Adrenal gland (tissue), 5 donors: ENCODE data around the gene PPM1M.

Source experiments
- CTCF ChIP-seq, 6 experiments: fragments of 450-650 bp in 4 of 6; fragments of 200-600 bp in 2 of 6; sonication (generic) in 1 of 6; IDR thresholded peaks; 1 replicate in 5 of 6; 2 replicates in 1 of 6; pipeline versions ENCODE4 v1.5.1 to v1.8.0; 2016 to 2021; ENCODE audit warnings: antibody characterized with exemption in 6 of 6, mild to moderate bottlenecking in 2 of 6, moderate library complexity in 1 of 6
- POLR2A ChIP-seq, 2 donors: fragments of 450-650 bp; IDR thresholded peaks; one replicate each; pipeline ENCODE4 v1.6.1; 2017; ENCODE audit warnings: antibody characterized with exemption in 2 of 2, mild to moderate bottlenecking in 2 of 2, moderate library complexity in 1 of 2
- donor health status: DM: no; HTN: no; CAD: no.

GRCh38 chr3:52289338-52289746 is 43.8 kb downstream of the PPM1M start:
- no peak for TF ChIP-seq CTCF (IDR thresholded peaks at IDR 0.05)
- no peak for TF ChIP-seq POLR2A (IDR thresholded peaks at IDR 0.05)
